Stimulated activated CD8-positive, alpha-beta memory T cell treated with anti-CD3 and anti-CD28 coated beads, Interleukin-2, amount 100 ng/mL, for 1 hour (primary cell): Measurements from ENCODE around the gene OR51M1.

Experiments
- DNase-seq, 2 donors: peaks; one replicate each; pipeline ENCODE4 v3.0.0-alpha.2; 2020; ENCODE audit warnings: low read depth in 2 of 2

Gene OR51M1

DNA sequence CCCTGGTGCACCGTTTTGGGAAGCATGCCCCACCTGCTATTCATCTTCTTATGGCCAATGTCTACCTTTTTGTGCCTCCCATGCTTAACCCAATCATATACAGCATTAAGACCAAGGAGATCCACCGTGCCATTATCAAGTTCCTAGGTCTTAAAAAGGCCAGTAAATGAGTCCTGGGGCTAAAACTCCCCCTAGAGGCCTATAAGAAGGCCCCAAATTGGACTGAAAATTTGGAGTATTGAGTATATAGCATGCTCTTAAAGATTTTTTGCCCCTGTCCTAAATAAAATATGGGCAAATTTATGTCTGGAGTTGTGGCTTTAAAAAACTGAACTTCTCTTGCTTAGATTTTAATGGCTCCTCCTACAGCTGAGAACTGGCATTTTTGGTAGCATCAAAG lies 6.6 kb downstream of the OR51M1 start:
- DNase-seq: no peak

- no peak for DNase-seq
Measured at GRCh38 chr11:5394091-5394490, 10.5 kb downstream of the OR51M1 start.

GRCh38 chr11:5398936-5399335 lies 15.3 kb downstream of the OR51M1 start:
- DNase-seq: no peak

DNA sequence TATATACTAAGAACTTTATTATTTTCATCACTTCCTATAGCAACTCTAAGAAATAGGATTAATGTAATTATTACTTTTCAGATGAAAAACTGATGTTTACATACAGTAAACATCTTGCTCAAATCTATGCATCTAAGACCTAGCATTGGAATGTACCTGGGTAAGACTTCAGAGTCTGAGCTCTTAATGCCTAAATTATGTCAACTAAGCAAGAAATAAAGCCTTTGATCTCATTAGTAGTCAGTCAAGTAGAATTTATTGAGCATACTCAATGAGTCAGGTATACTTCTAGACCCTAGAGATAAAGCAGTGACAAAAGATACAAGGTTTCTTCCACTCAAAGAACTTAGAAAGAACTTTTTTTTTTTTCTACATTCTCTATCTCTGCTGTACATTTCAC lies 21.6 kb downstream of the OR51M1 start:
- DNase-seq: no peak

DNA sequence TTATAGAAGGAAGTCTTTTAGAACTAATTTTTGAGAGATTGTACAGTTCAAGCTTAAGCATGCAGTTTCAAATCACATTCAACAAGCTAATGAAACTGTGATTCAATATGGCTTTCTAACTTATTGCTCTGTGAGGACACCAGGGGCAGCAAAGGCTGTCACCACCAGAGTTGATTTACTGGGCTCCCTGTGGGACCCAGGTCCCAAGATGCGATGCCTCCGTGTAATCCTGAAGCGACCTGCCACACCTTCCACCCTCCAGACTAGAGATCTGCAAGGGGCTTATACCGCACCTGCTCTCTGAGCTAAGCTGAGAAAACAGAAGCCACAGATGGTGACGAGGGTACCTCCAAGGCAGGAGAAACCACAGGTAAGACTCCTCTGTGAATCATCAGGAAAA lies 37.4 kb downstream of the OR51M1 start:
- DNase-seq: no peak

- no peak for DNase-seq
Measured at GRCh38 chr11:5421811-5422210, 38.2 kb downstream of the OR51M1 start, which contains the start of gene OR51Q1. Gene OR51Q1, plus strand, starts transcription at chr11:5422111. Its CDS starts 90 bp downstream, at chr11:5422201.

- no peak for DNase-seq
Measured at GRCh38 chr11:5423131-5423530, 39.5 kb downstream of the OR51M1 start.

- no peak for DNase-seq
Measured at GRCh38 chr11:5441414-5441813, 57.8 kb downstream of the OR51M1 start, which contains the start of gene OR51I1. Gene OR51I1, minus strand, starts transcription at chr11:5441514. Its CDS starts 0 bp downstream, at chr11:5441514.
